HepG2 (cell line): ENCODE measurements around the gene LZTS2. TPM values are rescaled to one million over a fixed set of nuclear protein-coding genes. Genes with fewer than 3 reads are reported as not detected.

Experiments used
- ARNT ChIP-seq: fragments of 450-650 bp; IDR thresholded peaks from 2 replicates; pipeline ENCODE4 v1.6.1; 2017
- MAFG ChIP-seq: sonication (generic); formaldehyde crosslinking; IDR thresholded peaks from 2 replicates; pipeline ENCODE4 v1.5.1; 2020; ENCODE audit warnings: mild to moderate bottlenecking, missing genetic modification reagents
- MTERF4 ChIP-seq: sonication (generic); formaldehyde crosslinking; IDR thresholded peaks from 2 replicates; pipeline ENCODE4 v1.8.0; 2023; ENCODE audit warnings: mild to moderate bottlenecking, missing genetic modification reagents
- RARG ChIP-seq: sonication (generic); formaldehyde crosslinking; IDR thresholded peaks from 2 replicates; pipeline ENCODE4 v1.4.0; 2020; ENCODE audit warnings: low read depth, mild to moderate bottlenecking, missing genetic modification reagents
- RFX3 ChIP-seq: IDR thresholded peaks from 2 replicates; pipeline ENCODE4 v1.6.1; 2016; ENCODE audit warnings: missing biosample characterization, missing genetic modification reagents
- SALL1 ChIP-seq: sonication (generic); formaldehyde crosslinking; IDR thresholded peaks from 2 replicates; pipeline ENCODE4 v1.8.0; 2022; ENCODE audit warnings: mild to moderate bottlenecking, missing genetic modification reagents
- SMAD1 ChIP-seq: sonication (generic); formaldehyde crosslinking; IDR thresholded peaks from 2 replicates; pipeline ENCODE4 v1.4.0; 2020; ENCODE audit warnings: missing genetic modification reagents, low read depth, mild to moderate bottlenecking, borderline replicate concordance
- SMARCC2 ChIP-seq: fragments of 450-650 bp; IDR thresholded peaks from 2 replicates; pipeline ENCODE4 v1.6.1; 2017; ENCODE audit warnings: antibody characterized with exemption, mild to moderate bottlenecking
- SMYD3 ChIP-seq: sonication (generic); formaldehyde crosslinking; IDR thresholded peaks from 2 replicates; pipeline ENCODE4 v1.8.1; 2023; ENCODE audit warnings: mild to moderate bottlenecking, missing genetic modification reagents
- ZNF12 ChIP-seq: sonication (generic); formaldehyde crosslinking; IDR thresholded peaks from 2 replicates; pipeline ENCODE4 v1.5.0; 2020; ENCODE audit warnings: missing genetic modification reagents
- ZNF160 ChIP-seq: sonication (generic); formaldehyde crosslinking; IDR thresholded peaks from 2 replicates; pipeline ENCODE4 v1.8.0; 2022; ENCODE audit warnings: mild to moderate bottlenecking, inconsistent platforms, missing genetic modification reagents
- ZNF281 ChIP-seq: sonication (generic); formaldehyde crosslinking; IDR thresholded peaks from 2 replicates; pipeline ENCODE4 v1.4.0; 2020; ENCODE audit warnings: missing genetic modification reagents, borderline replicate concordance
- ZNF430 ChIP-seq: sonication (generic); formaldehyde crosslinking; IDR thresholded peaks from 2 replicates; pipeline ENCODE4 v1.9.0; 2021; ENCODE audit warnings: mild to moderate bottlenecking, missing genetic modification reagents
- ZNF484 ChIP-seq: sonication (generic); formaldehyde crosslinking; IDR thresholded peaks from 2 replicates; pipeline ENCODE4 v1.5.1; 2020; ENCODE audit warnings: mild to moderate bottlenecking, low read depth, missing genetic modification reagents, borderline replicate concordance
- ZNF703 ChIP-seq: sonication (generic); formaldehyde crosslinking; IDR thresholded peaks from 2 replicates; pipeline ENCODE4 v1.5.1; 2020; ENCODE audit warnings: missing genetic modification reagents, mild to moderate bottlenecking, moderate library complexity, borderline replicate concordance
- ZNF768 ChIP-seq: sonication (generic); formaldehyde crosslinking; IDR thresholded peaks from 2 replicates; pipeline ENCODE4 v1.4.0; 2020; ENCODE audit warnings: missing genetic modification reagents
- ZSCAN25 ChIP-seq: sonication (generic); formaldehyde crosslinking; IDR thresholded peaks from 2 replicates; pipeline ENCODE4 v1.8.0; 2022; ENCODE audit warnings: mild to moderate bottlenecking, missing genetic modification reagents
- polyA plus RNA-seq, 8 experiments: library from polyadenylated mRNA; depleted of rRNA in 3 of 8; stranded (reverse) in 7 of 8; unstranded in 1 of 8; fragments of >200 nt; fragmentation: Illumina TruSeq in 4 of 8; extraction: Trizol in 4 of 8; gene quantifications; 2 replicates each; pipeline versions ENCODE4 v1.2.1 to v1.2.3, GENCODE V29; 2011 to 2016; ENCODE audit warnings: low read depth in 4 of 8, missing spikeins in 1 of 8, mixed read lengths in 1 of 8; ENCODE audit not compliant: insufficient read depth in 1 of 8
- total RNA-seq, 5 experiments: library from RNA; depleted of rRNA; stranded (reverse); fragments of >200 nt; fragmentation: Illumina TruSeq; extraction: Trizol; gene quantifications; 2 replicates each; pipeline ENCODE4 v1.2.3, GENCODE V29; 2016; ENCODE audit warnings: low read depth in 1 of 5
- TF ChIP-seq, protein P1 (sequence below): sonication (generic); formaldehyde crosslinking; IDR thresholded peaks from 2 replicates; pipeline ENCODE4 v1.4.0; 2020; ENCODE audit warnings: missing genetic modification reagents, borderline replicate concordance
- TF ChIP-seq, protein P2 (sequence below): IDR thresholded peaks from 2 replicates; pipeline ENCODE4 v1.4.0; 2020; ENCODE audit warnings: mild to moderate bottlenecking, missing genetic modification reagents

The LZTS2 gene
- total and polyA plus RNA-seq, 2 of the 13 experiments (the other 11 are each of a cell fraction or from before 2014, with no cell fraction given), result 43.6 to 65.6 TPM

- TF ChIP-seq, protein P1, sequence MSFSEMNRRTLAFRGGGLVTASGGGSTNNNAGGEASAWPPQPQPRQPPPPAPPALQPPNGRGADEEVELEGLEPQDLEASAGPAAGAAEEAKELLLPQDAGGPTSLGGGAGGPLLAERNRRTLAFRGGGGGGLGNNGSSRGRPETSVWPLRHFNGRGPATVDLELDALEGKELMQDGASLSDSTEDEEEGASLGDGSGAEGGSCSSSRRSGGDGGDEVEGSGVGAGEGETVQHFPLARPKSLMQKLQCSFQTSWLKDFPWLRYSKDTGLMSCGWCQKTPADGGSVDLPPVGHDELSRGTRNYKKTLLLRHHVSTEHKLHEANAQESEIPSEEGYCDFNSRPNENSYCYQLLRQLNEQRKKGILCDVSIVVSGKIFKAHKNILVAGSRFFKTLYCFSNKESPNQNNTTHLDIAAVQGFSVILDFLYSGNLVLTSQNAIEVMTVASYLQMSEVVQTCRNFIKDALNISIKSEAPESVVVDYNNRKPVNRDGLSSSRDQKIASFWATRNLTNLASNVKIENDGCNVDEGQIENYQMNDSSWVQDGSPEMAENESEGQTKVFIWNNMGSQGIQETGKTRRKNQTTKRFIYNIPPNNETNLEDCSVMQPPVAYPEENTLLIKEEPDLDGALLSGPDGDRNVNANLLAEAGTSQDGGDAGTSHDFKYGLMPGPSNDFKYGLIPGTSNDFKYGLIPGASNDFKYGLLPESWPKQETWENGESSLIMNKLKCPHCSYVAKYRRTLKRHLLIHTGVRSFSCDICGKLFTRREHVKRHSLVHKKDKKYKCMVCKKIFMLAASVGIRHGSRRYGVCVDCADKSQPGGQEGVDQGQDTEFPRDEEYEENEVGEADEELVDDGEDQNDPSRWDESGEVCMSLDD, result no peak
- peak; percentile 80 for TF ChIP-seq ZNF281
- TF ChIP-seq, protein P2, sequence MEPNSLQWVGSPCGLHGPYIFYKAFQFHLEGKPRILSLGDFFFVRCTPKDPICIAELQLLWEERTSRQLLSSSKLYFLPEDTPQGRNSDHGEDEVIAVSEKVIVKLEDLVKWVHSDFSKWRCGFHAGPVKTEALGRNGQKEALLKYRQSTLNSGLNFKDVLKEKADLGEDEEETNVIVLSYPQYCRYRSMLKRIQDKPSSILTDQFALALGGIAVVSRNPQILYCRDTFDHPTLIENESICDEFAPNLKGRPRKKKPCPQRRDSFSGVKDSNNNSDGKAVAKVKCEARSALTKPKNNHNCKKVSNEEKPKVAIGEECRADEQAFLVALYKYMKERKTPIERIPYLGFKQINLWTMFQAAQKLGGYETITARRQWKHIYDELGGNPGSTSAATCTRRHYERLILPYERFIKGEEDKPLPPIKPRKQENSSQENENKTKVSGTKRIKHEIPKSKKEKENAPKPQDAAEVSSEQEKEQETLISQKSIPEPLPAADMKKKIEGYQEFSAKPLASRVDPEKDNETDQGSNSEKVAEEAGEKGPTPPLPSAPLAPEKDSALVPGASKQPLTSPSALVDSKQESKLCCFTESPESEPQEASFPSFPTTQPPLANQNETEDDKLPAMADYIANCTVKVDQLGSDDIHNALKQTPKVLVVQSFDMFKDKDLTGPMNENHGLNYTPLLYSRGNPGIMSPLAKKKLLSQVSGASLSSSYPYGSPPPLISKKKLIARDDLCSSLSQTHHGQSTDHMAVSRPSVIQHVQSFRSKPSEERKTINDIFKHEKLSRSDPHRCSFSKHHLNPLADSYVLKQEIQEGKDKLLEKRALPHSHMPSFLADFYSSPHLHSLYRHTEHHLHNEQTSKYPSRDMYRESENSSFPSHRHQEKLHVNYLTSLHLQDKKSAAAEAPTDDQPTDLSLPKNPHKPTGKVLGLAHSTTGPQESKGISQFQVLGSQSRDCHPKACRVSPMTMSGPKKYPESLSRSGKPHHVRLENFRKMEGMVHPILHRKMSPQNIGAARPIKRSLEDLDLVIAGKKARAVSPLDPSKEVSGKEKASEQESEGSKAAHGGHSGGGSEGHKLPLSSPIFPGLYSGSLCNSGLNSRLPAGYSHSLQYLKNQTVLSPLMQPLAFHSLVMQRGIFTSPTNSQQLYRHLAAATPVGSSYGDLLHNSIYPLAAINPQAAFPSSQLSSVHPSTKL (CRISPR knock-in tag), result peak; percentile 63; the same call in 1 of the 2 replicates
- peak; percentile 71; the same call in 1 of the 2 replicates for TF ChIP-seq ZNF768 (CRISPR knock-in tag)
- TF ChIP-seq ZNF484, result no peak
- TF ChIP-seq SMARCC2, result no peak
- TF ChIP-seq ZSCAN25 (CRISPR knock-in tag), result no peak; the same call in 1 of the 2 replicates
- TF ChIP-seq SMAD1 (CRISPR knock-in tag), result no peak; the same call in 1 of the 2 replicates
- TF ChIP-seq ZNF703 (CRISPR knock-in tag), result 0 out of 2 replicates have a peak, but pooled peaks have one; percentile 51
- 0 out of 2 replicates have a peak, but pooled peaks have one; percentile 7 for TF ChIP-seq ZNF12
- TF ChIP-seq SALL1, result peak; percentile 62; the same call in 1 of the 2 replicates
- peak; percentile 79; the same call in 1 of the 2 replicates for TF ChIP-seq MTERF4 (CRISPR knock-in tag)
- no peak for TF ChIP-seq RARG (CRISPR knock-in tag)
- TF ChIP-seq ARNT, result no peak
- TF ChIP-seq SMYD3 (CRISPR knock-in tag), result 0 out of 2 replicates have a peak, but pooled peaks have one; percentile 59
- no peak for TF ChIP-seq MAFG
- TF ChIP-seq ZNF160 (CRISPR knock-in tag), result peak; percentile 8; the same call in 1 of the 2 replicates
- TF ChIP-seq ZNF430 (CRISPR knock-in tag), result peak; percentile 77
- TF ChIP-seq RFX3, result no peak
These were observed 442 bp upstream of the LZTS2 start (continued) for GRCh38 chr10:100998991-100999741.
